SK-N-SH treated with all-trans-retinoic acid at 6 μM for 48 hours (cell line): ENCODE measurements around the gene CARTPT.

Experiments
- GLIS3 ChIP-seq: fragments of 250-450 bp; sonication (Bioruptor Pico); IDR thresholded peaks from 2 replicates; pipeline ENCODE4 v1.5.0; 2020; ENCODE audit warnings: mild to moderate bottlenecking, moderate library complexity
- TF ChIP-seq, protein P1 (sequence below): fragments of 250-450 bp; sonication (Bioruptor Pico); IDR thresholded peaks from 2 replicates; pipeline ENCODE4 v1.5.0; 2020; ENCODE audit warnings: mild to moderate bottlenecking, moderate library complexity

DNA sequence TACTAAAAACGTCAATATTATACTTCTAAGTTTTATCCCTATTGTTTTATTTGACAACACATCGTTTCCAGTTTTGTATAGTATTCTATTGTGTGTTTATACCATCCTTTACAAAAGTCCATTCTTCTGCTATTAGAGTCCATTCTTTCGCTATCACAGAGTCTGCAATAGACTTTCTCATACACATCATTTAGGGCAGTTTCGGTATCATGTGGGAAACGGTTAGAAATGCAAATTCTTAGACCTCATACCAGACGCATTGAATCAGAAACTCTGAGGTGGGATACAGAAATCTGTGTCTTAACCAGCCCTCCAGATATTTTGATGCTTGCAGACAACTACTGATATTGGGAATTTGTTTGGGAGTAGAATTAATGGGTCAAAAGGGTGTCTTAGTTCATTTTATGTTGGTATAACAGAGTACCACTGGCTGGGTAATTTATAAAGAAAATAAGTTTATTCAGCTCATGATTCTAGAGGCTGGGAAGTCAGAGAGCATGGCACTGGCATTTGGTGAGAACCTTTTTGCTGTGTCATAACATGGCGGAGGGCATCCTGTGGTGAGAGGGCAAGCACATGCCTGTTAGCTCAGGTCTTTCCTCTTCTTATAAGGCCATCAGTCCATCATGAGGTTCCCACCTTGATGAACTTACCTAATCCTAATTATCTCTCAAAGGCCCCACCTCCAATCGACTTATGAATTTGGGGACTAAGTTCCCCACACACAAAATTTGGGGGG, 21.1 kb downstream of the CARTPT start:
- TF ChIP-seq, protein P1, sequence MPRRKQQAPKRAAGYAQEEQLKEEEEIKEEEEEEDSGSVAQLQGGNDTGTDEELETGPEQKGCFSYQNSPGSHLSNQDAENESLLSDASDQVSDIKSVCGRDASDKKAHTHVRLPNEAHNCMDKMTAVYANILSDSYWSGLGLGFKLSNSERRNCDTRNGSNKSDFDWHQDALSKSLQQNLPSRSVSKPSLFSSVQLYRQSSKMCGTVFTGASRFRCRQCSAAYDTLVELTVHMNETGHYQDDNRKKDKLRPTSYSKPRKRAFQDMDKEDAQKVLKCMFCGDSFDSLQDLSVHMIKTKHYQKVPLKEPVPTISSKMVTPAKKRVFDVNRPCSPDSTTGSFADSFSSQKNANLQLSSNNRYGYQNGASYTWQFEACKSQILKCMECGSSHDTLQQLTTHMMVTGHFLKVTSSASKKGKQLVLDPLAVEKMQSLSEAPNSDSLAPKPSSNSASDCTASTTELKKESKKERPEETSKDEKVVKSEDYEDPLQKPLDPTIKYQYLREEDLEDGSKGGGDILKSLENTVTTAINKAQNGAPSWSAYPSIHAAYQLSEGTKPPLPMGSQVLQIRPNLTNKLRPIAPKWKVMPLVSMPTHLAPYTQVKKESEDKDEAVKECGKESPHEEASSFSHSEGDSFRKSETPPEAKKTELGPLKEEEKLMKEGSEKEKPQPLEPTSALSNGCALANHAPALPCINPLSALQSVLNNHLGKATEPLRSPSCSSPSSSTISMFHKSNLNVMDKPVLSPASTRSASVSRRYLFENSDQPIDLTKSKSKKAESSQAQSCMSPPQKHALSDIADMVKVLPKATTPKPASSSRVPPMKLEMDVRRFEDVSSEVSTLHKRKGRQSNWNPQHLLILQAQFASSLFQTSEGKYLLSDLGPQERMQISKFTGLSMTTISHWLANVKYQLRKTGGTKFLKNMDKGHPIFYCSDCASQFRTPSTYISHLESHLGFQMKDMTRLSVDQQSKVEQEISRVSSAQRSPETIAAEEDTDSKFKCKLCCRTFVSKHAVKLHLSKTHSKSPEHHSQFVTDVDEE (CRISPR knock-in tag), result no peak
- no peak for TF ChIP-seq GLIS3
